NCI-H2107 (cell line): ENCODE measurements around the gene NF2.

Experiments
- DNase-seq: peaks from one replicate; lab custom pipeline; 2025; lab: John Stamatoyannopoulos, UW

NF2 gene

DNA sequence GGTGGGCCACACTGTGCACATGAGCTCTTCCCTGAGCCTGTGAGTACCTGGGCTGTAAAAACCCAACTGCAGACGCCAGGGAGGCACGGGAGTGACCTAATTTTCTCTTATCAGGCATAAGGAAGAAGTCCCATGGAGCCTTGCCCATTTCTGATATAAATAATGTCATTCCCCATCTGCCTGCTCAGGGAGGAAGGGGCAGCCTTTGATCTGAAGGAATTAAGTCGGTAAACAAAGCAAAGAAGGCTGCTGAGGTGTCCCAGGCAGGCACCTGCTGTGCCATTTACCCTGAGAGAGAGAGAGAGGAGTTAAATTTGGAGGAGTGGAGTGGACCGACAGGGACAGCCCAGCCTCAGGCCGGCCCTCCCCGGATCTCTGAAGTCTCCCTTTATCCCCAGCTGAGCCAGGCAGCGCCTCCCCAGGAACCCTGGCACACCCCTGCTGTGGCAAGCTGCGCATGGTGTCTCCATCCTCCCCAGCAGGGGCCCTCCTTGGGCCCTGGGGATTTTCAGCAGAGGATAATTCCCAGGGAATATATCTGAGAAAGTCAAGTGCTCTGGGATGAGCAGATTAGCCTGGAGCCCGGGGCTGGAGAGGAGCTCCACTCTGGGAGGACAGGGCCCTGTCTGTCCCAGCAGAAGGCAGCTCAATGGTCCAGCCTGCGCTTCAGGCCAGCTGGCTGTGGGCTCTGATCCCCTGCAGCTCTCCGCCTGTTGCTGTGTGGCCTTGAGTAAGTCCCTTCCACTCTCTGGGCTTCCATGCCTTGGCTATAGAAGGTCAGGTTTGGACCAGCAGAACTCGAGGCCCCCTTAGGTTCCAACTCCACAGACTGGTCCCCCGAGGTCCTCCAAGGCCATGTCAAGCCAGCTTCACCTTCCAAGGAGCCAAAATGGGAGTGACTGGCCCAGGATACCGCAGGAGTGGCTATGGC is 98.8 kb downstream of the NF2 start:
- DNase-seq, result no peak

DNA sequence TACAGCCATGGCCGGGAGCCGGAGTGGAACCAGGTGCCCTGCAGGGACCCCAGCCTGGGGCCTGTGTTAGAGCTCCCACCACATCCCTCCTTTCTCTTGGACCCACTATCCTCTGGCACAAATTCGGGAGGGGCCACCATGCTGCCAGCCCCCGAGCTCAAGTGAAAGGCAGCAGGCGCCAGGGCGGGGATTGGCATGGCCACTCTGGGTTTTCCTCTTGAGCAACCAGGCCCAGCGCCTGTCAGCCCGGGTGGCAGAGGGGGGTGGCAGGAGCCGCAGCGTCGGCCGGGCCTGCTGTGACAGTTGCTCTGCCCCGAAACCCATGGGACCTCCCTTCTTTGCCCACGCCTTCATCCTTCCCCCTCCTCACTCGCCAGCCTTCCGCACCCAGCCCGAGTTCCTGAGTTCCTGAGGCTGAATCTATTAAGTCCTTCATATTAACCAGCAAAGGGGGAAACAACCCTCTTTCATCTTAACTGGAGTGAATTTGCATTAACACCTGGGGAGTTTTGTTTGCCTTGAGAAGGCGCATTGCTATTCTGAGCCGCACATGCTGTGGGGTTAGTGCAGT is 99.6 kb downstream of the NF2 start:
- peak; percentile 41 for DNase-seq

DNA sequence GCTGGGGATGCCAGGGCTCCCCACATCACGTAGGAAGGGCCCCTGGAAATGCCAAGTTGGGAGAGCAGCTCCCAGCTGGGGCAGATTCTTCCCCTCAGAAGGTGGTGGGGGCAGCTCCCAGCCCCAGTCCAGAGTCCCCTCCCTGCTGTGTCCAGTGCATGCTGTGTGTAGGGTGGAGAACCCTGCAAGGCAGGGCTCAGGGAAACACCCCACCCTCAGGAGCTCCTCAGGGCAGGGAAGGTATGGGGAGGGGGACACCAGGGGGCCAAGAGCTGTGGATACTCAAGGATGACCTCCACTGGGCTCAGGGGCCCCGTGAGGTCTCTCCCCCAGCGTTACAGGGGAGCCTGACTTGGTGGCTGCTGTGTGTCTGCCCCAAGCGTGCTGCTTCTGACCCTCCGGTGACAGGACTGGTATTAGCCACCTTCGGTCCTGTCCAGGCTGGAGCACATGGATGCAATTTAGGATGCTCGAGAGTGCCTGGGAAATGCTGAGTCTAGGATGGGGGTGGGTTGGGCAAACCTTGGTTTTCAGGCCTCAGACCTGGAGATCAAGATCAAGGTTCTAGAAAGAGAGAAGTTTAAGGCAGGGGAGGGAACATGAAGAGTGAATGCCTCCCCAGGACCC is 100.2 kb downstream of the NF2 start:
- no peak for DNase-seq

DNA sequence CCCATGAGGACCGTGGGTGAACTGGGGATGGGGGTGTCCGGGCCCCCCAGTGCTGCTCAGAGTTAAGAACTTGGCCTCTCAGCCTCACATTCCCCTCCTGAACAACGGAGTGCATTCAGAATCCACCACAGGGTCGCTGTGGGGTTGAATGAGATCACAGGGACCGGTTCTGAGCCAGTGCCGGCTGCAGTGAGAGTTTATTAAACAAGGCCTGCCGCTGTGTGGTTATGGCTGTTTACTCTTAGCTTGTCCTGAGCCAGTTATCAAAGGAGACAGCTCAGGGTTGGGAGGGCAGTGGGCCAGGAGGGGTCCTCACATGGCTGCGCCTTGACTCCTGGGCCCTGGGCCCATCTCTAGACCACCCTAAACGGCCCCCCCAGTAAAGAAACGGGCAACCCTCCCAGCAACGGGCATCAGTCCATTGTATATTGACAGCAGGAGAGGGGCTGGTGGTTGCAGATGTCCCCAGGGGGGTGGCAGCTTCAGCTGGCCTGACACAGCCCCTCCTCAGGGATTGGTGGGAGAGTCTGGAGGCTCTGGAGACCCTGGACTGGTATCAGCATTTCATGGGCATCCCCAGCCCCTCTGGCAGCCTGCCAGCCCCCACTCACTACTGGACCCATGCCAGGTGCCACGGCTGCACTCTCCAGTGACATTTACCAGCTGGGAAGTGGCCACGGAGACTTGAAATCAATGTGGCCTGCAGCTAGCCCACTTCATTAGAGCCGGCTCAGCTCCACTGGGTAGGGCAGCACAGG is 101.3 kb downstream of the NF2 start:
- no peak for DNase-seq

DNA sequence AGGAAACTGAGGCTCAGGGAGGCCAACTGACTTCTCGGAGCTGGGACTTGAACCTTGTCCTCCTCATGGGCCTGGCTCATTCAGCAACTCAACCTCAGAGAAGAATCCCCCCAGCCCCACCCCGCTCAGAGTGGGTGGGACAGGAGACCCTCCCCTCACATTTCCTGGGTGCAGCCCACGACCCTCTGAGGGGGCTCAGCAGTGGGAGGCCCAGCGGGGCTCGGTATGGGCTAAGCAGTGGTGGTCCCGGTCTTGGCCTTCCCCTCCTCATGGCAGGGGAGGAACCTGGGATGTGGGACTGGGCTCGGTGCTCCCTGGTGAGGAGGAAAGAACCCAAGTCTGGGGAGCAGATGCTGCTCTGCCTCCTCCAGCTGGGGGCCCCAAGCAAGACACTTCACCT is 102.2 kb downstream of the NF2 start:
- DNase-seq, result no peak

DNA sequence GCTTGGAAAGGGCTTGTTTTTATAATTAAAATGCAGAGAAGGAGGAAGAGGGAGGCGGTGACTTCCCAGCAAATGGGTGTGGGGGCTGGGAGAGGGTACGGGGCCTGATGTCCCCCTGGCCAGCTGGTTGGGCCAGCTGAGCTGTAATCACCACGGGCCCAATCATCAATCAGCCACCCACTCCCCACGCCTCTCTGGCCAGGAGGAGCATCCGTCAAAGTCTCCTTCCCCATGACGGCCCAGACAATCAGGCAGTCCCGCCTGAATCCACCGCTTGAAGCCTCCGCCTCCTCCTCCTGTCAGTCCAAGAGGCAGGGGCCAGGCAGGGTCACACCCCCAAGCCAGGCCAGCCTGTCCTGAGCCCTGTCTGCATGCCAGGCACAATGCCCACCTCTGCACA is 103.1 kb downstream of the NF2 start:
- no peak for DNase-seq

DNA sequence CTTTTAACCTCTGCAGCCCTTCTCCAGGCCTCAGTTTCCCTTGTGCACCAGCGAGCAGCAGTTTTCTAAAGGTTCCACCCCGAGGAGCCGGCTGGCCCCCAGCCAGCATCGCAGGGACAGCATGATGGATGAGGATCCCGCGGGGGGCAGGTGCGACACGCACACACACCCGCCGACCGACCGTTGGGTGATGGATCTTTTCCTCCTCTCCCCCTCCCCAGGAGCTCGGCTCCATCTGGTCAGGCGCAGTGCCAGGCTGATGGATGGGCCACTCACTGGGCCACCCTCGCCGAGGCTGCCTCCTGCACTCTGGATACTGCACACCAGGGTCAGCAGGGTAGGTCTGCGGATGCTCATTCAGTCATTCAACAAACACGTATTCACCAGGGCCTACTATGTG is 103.6 kb downstream of the NF2 start:
- DNase-seq, result no peak

DNA sequence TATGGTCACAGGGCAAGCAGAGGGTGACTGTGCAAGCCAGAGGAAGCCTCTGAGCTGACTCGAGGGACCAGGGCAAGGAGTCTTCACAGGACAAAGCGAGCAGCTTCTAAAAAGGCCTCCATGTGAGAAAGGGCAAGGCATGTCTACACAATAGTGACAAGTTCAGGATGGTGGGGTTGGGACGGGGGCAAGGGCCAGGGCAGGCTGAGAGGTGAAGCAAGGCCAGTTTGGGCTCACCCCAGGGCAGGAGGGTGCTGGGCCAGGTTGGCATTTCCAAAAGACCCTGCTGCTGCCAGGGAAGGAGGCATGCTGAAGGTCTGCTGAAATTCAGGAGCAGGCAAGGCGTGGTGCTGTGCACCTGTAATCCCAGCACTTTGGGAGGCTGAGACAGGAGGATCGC is 104.0 kb downstream of the NF2 start:
- no peak for DNase-seq

DNA sequence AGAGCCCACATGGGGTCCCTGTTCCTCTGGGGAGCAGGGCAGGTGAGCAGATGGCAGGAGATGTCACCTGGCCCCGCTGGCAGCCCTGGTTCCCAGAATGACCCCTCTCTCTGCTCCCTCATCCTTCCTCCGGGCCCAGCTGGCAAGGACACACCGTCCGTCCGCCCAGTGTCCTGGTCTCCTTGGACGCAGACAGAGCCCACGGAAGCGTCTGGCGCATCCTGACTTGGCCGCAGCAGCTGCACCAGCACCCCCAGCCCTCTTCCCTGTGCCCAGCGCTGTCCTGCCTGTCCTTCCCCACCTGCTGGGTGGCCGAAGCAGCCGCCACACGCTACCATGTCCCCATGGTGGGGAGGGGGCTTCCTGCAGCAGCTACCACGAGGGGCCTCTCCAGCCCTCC is 106.8 kb downstream of the NF2 start:
- DNase-seq, result no peak

DNA sequence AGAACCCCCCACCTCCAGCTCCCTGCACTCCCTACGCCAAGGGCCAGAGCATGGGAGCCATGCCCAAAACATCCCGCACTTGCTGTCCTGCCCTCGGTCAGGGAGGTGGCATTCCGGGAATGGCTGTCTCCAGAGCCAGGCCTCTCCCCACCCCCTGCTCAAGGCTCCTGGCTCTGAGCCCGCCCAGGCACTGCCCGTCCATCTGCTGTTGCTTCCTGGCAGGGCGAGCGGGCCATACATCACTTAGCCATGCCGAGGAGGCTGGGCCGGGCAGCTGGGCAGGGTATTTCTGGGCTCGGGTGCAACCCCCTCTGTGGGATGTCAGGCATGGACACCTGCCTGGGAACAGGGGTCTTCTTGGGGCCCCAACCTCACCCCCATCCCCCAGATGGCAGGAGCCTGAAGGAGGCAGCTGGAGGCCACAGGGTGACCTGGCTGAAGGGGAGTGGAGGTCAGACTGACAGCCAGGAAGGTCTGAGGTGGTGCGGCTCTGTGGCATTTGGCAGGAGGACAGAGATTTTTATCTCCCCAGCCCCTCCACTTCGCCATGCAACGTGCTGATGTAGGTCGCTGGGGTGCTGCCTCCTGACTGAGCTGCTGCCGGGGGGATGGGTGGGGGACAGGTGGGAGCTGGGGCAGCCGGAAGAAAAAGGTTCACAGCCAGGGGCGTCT is 107.6 kb downstream of the NF2 start:
- no peak for DNase-seq

DNA sequence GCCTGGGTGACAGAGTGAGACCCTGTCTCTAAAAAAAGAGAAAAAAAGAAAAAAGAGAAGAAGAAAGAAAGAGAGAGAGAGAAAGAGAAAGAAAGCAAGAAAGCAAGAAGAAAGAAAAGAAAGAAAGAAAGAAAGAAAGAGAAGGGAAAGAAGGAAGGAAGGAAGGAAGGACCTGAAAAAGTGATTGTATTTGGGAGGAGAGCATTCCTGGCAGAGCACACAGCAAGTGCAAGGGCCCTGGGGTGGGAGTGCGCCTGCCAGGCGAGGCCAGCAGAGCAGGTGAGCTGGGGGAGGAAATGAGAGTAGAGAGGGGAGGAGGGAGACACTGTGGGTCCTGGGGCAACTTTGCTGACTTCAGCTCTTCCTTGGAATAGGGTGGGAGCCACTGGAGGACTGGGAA is 108.7 kb downstream of the NF2 start:
- DNase-seq, result no peak

DNA sequence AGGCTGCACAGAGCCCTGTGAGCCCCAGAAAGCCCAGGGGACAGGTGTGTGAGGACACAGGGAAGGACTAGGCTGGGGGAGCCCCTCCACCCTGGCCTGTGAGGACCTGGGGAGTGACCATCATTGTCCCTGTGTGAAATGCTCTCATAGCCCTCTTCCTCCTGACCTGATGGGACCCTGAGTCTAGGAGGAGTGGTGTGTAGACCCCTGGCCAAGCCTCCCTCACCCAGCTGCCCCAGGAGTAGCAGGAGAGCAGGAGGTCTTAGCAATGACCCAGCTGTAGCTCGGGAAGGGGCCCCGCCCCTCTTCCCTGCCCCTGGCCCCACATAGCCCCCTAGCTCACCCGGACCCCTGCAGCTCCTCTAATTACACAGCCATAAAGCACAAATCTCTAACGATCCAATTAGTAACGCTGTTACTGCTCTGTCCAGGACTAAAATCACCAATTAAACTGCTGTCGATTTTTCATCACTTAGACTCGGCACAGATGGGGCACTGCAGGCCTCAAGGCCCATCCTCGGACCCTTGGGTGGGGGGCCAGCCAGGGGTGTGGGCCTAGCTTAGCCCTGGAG is 109.8 kb downstream of the NF2 start:
- DNase-seq, result no peak

DNA sequence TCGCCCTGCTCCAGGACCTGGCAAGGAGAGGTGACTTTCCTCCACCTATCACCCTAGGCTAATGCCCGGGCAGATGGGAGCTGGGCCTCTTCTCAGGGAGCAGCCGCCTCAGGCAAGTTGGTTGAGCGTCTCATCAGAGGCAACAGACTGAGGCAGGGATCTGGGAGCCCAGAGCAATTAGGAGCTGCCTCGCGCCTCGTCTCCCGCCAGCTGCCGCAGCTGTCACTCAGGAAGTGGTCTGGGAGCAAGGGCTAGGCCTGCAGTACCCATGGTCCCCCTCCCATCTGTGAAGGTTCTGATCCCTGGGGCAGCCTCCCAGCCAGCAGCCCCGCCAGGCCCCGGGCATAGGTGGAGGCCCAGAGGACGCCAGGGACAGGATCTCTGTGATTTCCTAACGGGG is 111.8 kb downstream of the NF2 start:
- DNase-seq, result no peak

DNA sequence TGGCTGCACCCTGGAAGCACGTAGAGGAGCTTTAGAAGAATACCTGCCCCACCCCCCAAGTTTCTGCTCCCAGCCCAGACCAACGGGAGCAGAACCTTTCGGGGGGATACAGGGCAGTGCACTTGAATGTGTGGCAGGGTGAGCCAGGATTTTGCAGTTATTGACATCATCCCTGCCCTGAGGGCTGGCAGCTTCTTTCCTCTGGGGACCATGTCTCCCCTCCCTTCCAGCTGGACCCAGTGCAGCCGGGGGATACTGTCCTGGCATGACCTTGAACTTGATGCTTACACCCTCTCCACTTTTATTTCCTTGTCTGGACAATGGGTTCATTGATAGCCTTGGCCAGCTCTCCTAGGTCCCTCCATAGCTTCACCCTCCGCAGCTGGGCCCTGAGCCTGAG is 112.3 kb downstream of the NF2 start:
- DNase-seq, result no peak

DNA sequence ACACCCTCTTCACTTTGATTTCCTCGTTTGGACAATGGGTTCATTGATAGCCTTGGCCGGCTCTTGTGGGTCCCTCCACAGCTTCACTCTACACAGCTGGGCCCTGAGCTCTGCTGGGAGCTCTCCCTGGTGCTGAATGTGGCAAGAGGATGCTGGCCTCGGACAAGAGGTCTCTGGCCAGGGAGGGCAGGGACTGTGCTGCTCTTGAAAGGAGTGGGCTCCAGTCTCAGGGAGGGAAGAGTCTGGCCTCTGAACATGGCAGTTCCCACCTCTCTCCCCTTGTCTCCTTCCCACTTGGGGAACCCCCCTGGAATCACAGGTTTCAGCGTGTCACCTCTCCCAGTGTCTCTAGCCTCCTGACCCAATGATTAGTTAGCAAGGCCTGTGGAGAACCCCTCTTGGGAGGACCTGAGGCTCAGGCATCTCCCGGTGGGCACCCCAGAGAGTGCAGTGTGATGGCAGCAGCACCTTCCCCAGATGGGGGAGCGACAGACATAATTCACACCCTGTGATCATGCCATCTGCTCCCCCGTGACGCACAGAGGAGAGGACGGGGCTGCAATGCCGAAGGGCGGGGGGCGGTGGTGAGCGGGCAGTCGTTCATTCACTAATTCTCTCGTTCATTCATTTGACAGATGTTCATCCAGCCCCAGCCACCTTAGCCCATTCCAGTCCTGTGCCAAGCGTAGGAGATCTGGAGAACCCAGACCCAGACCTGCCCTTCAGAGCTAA is 113.5 kb downstream of the NF2 start:
- no peak for DNase-seq

DNA sequence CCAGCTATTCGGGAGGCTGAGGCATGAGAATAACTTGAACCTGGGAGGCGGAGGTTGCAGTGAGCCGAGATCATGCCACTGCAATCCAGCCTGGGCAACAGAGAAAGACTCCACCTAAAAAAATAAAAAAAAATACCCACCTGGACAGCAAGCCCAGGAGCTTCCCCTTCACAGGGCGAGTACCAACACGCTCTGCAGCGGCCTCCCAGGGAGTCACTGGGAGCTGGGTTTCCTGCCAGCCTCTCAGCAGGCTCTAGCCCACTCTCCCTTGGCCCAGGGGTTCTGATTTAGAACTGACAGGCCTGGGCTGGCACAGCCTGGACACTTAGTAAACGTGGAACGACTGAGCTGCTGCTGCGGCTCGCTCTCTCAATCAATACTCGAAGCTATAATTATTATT is 114.4 kb downstream of the NF2 start:
- no peak for DNase-seq

DNA sequence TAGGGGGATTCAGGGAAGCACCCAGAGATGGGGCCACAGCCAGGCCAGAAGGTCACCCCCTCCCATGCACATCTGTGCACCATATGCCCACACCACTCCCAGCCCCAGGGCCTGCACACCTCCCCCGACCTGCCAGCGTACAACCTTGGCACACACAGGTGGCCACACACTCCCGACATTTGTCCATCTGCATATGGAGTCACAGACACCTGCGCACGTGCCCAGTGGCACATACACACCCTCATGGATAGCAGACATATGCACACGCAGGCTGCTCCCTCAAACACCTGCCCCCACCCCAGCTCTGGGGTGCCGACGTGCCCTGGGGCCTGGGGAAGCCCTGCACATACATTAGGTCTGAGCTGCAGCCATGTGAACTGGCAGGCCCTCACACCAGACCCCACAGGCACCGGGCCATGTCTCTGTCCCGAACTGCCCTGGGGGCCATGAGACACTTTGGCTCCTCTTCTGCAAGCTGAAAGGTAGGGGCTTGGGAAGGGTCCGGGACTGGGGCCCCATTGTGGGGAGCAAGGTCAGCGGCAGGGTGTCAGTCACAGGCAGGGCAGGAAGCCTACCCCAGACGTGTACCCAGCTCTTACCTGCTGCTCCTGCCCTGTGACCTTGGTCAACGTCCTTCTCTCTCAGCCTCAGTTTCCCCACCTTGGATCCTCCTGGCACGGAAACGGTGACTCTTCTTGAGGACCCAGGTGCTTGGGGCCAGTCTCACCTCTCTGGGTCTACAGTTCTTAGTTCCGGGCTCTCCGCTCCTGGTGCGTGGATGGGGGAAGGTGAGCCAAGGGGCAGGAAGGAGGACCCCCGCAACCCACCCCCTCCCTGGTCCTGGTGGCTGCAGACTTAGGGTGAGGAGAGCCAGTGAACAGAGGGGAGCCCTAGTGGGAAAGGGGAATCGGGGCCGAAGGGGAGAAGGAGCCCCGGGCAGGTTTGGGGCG is 115.8 kb downstream of the NF2 start:
- DNase-seq, result no peak

DNA sequence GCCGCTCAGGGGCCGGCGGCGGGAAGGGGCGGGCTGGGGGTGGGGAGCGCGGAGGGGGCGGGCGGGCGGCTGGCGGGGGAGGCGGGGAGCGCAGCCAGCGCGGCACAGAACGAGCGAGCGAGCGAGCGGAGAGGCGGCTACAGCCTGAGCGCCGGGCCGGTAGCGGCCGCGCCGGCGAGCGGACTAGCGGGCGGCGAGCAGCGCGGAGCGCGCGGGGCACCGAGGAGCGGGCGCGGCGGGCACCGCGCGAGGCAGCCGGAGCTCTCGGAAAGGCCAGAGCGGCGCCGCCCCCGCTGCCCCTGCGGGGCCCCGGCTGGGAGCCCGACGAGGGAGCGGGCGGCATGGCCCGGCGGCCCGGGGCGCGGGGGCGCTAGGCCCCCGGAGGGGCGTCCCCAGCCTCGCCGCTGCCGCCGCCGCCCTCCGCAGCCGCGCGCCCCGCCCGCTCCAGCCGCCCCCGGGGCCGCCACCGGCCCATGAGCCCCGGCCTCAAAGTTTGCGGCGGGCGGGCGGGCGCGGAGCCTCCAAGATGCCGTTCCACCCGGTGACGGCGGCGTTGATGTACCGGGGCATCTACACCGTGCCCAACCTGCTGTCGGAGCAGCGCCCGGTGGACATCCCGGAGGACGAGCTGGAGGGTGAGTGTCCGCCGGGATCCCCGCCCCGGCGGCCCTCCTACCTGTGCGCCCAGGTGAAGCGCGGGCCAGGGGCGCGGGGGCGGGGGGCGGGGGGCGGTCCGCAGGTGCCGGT is 116.6 kb downstream of the NF2 start, which contains the start of gene CABP7:
Gene CABP7 (plus strand): TSS at position 105 of the 747 bp plus-strand sequence. CDS start 422 bp downstream, at position 527.
- no peak for DNase-seq

DNA sequence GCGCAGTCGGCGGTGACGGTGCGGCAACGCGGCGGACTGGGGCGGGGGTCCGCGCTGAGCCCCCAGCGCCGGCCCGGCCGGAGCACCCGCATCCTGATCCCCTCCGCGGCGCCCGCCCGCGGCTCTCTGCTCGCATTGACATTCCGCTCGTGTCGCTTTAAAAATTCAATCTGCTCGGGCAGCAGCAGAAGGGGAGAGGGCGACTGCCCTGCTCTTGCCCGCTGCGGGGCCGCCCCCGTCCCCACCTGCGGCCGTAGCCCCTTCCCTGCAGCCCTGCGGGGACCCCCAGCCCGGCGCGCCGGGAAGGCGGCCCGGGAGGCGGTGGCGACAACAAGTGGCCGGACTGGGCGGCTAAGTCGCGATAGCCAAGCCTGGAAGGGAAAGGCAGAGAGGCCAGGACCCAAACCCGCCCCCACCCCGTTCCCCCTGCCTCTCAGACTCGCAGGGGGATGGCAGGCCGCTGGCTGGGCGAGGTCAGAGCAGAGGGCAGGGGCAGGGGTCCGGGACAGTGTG is 117.4 kb downstream of the NF2 start:
- DNase-seq, result no peak
